K562 (cell line): ENCODE results near the gene PRSS22. TPM values are rescaled to one million over a fixed set of nuclear protein-coding genes. Genes with fewer than 3 reads are reported as not detected.
A peak's percentile ranks its signal among the peaks of the same experiment; 100 is the strongest.
"Not testable (repeated sequence)": the region's sequence is repeated elsewhere in the genome, so short reads cannot be mapped to it uniquely, and the experiment has no call there.

Experiments used
- ARID1B ChIP-seq: fragments of 450-650 bp; IDR thresholded peaks from 2 replicates; pipeline ENCODE4 v1.6.1; 2016; ENCODE audit warnings: antibody characterized with exemption, mild to moderate bottlenecking, inconsistent platforms
- MTA3 ChIP-seq: fragments of 450-650 bp; formaldehyde crosslinking; IDR thresholded peaks from 2 replicates; pipeline ENCODE4 v1.6.1; 2017; ENCODE audit warnings: mild to moderate bottlenecking, borderline replicate concordance
- RAD21 ChIP-seq, 2 experiments: fragments of 250-450 bp in 1 of 2; fragments of 450-650 bp in 1 of 2; sonication (Bioruptor Pico) in 1 of 2; formaldehyde crosslinking in 1 of 2; IDR thresholded peaks in 1 of 2; conservative IDR thresholded peaks in 1 of 2; 2 replicates each; pipeline versions ENCODE4 v1.4.0 to v1.8.0; 2020 to 2022; ENCODE audit warnings: mild to moderate bottlenecking in 2 of 2, moderate library complexity in 1 of 2
- SMAD4 ChIP-seq: fragments of 250-450 bp; sonication (Bioruptor Pico); conservative IDR thresholded peaks from 2 replicates; pipeline ENCODE4 v1.8.0; 2021; ENCODE audit warnings: inconsistent platforms, mild to moderate bottlenecking, moderate library complexity
- polyA plus RNA-seq, 8 experiments: library from polyadenylated mRNA; depleted of rRNA in 4 of 8; stranded (reverse) in 5 of 8; unstranded in 3 of 8; fragments of >200 nt; fragmentation: Nextera tagmentation in 2 of 8; fragmentation: Illumina TruSeq in 1 of 8; extraction: Ambion mirVana in 2 of 8; extraction: Trizol in 1 of 8; gene quantifications; 2 replicates each; pipeline versions ENCODE4 v1.2.1 to v1.2.3, GENCODE V29; 2011 to 2014; ENCODE audit warnings: inconsistent platforms in 1 of 8, missing spikeins in 1 of 8
- total RNA-seq, 7 experiments: library from RNA; depleted of rRNA in 6 of 7; stranded (reverse); fragments of >200 nt in 6 of 7; fragmentation: Illumina TruSeq in 2 of 7; extraction: Trizol in 2 of 7; gene quantifications; 2 replicates each; pipeline versions ENCODE4 v1.2.1 to v1.2.3, GENCODE V29; 2011 to 2021; ENCODE audit warnings: low replicate concordance in 1 of 7
- TF ChIP-seq, protein P1 (sequence below), 2 experiments: fragments of 450-650 bp; IDR thresholded peaks; 2 replicates each; pipeline ENCODE4 v1.6.1; 2018; ENCODE audit warnings: mild to moderate bottlenecking in 2 of 2, low read depth in 1 of 2; ENCODE audit not compliant: partially characterized antibody in 2 of 2
- TF ChIP-seq, protein P2 (sequence below): fragments of 450-650 bp; IDR thresholded peaks from 2 replicates; pipeline ENCODE4 v1.6.1; 2018; ENCODE audit not compliant: partially characterized antibody
- TF ChIP-seq, protein P3 (sequence below), 2 experiments: fragments of 450-650 bp in 1 of 2; sonication (generic) in 1 of 2; formaldehyde crosslinking in 1 of 2; IDR thresholded peaks in 1 of 2; conservative IDR thresholded peaks in 1 of 2; 2 replicates each; pipeline versions ENCODE4 v1.6.1 to v1.8.1; 2016 to 2023; ENCODE audit warnings: mild to moderate bottlenecking in 2 of 2, moderate library complexity in 2 of 2, inconsistent platforms in 1 of 2, missing genetic modification reagents in 1 of 2
- TF ChIP-seq, protein P4 (sequence below), 2 experiments: fragments of 450-650 bp; conservative IDR thresholded peaks; 2 replicates each; pipeline ENCODE4 v1.6.1; 2017; ENCODE audit warnings: mild to moderate bottlenecking in 2 of 2, moderate library complexity in 2 of 2

The PRSS22 gene
- total and polyA plus RNA-seq, 9 of the 15 experiments (the other 6 are each of a cell fraction or from before 2014, with no cell fraction given) = 0.13 to 0.42 TPM; not detected in 7

DNA sequence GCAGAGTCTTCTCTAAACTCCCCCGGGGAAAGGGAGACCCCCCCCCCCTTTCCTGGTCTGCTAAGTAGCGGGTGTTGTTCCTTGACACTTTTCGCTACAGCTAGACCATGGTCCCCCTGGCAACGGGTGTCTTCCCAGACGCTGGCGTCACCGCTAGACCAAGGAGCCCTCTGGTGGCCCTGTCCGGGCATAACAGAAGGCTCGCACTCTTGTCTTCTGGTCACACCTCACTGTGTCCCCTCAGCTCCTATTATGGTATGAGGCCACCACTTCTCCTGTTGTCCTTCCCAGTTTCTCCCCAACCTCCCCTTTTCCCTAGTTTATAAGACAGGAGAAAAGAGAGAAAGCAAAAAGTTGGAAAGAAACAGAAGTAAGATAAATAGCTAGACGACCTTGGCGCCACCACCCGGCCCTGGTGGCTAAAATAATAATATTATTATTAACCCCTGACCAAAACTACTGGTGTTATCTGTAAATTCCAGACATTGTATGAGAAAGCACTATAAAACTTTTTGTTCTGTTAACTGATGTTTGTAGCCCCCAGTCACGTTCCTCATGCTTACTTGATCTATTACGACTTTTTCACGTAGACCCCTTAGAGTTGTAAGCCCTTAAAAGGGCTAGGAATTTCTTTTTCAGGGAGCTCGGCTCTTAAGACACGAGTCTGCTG is 49.2 kb upstream of the PRSS22 start (continued):
- TF ChIP-seq, protein P1, sequence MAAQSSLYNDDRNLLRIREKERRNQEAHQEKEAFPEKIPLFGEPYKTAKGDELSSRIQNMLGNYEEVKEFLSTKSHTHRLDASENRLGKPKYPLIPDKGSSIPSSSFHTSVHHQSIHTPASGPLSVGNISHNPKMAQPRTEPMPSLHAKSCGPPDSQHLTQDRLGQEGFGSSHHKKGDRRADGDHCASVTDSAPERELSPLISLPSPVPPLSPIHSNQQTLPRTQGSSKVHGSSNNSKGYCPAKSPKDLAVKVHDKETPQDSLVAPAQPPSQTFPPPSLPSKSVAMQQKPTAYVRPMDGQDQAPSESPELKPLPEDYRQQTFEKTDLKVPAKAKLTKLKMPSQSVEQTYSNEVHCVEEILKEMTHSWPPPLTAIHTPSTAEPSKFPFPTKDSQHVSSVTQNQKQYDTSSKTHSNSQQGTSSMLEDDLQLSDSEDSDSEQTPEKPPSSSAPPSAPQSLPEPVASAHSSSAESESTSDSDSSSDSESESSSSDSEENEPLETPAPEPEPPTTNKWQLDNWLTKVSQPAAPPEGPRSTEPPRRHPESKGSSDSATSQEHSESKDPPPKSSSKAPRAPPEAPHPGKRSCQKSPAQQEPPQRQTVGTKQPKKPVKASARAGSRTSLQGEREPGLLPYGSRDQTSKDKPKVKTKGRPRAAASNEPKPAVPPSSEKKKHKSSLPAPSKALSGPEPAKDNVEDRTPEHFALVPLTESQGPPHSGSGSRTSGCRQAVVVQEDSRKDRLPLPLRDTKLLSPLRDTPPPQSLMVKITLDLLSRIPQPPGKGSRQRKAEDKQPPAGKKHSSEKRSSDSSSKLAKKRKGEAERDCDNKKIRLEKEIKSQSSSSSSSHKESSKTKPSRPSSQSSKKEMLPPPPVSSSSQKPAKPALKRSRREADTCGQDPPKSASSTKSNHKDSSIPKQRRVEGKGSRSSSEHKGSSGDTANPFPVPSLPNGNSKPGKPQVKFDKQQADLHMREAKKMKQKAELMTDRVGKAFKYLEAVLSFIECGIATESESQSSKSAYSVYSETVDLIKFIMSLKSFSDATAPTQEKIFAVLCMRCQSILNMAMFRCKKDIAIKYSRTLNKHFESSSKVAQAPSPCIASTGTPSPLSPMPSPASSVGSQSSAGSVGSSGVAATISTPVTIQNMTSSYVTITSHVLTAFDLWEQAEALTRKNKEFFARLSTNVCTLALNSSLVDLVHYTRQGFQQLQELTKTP (IDR thresholded peaks at IDR 0.05; ENCODE audit: low read depth in 1 of 2, partially characterized antibody in 2 of 2) = peak in 1 of 2 experiments; percentile 49
- TF ChIP-seq ARID1B (0 out of 2 replicates have a peak, but pooled peaks have one; percentile 11), RAD21 (CRISPR knock-in tag; conservative IDR thresholded peaks at IDR 0.05 in 1 of 2, IDR thresholded peaks at IDR 0.05 in 1 of 2) (peak; percentile 55 to 63), MTA3 (peak; percentile 28; the same call in 1 of the 2 replicates), SMAD4 (CRISPR knock-in tag) (peak; percentile 71)
- TF ChIP-seq, protein P2, sequence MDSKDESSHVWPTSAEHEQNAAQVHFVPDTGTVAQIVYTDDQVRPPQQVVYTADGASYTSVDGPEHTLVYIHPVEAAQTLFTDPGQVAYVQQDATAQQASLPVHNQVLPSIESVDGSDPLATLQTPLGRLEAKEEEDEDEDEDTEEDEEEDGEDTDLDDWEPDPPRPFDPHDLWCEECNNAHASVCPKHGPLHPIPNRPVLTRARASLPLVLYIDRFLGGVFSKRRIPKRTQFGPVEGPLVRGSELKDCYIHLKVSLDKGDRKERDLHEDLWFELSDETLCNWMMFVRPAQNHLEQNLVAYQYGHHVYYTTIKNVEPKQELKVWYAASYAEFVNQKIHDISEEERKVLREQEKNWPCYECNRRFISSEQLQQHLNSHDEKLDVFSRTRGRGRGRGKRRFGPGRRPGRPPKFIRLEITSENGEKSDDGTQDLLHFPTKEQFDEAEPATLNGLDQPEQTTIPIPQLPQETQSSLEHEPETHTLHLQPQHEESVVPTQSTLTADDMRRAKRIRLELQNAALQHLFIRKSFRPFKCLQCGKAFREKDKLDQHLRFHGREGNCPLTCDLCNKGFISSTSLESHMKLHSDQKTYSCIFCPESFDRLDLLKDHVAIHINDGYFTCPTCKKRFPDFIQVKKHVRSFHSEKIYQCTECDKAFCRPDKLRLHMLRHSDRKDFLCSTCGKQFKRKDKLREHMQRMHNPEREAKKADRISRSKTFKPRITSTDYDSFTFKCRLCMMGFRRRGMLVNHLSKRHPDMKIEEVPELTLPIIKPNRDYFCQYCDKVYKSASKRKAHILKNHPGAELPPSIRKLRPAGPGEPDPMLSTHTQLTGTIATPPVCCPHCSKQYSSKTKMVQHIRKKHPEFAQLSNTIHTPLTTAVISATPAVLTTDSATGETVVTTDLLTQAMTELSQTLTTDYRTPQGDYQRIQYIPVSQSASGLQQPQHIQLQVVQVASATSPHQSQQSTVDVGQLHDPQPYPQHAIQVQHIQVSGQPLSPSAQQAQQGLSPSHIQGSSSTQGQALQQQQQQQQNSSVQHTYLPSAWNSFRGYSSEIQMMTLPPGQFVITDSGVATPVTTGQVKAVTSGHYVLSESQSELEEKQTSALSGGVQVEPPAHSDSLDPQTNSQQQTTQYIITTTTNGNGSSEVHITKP = peak; percentile 20
- TF ChIP-seq, protein P3, sequence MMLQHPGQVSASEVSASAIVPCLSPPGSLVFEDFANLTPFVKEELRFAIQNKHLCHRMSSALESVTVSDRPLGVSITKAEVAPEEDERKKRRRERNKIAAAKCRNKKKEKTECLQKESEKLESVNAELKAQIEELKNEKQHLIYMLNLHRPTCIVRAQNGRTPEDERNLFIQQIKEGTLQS (IDR thresholded peaks at IDR 0.05) = peak; percentile 86
- TF ChIP-seq, protein P3 (CRISPR knock-in tag; conservative IDR thresholded peaks at IDR 0.05) = not testable (repeated sequence)
- TF ChIP-seq, protein P4, sequence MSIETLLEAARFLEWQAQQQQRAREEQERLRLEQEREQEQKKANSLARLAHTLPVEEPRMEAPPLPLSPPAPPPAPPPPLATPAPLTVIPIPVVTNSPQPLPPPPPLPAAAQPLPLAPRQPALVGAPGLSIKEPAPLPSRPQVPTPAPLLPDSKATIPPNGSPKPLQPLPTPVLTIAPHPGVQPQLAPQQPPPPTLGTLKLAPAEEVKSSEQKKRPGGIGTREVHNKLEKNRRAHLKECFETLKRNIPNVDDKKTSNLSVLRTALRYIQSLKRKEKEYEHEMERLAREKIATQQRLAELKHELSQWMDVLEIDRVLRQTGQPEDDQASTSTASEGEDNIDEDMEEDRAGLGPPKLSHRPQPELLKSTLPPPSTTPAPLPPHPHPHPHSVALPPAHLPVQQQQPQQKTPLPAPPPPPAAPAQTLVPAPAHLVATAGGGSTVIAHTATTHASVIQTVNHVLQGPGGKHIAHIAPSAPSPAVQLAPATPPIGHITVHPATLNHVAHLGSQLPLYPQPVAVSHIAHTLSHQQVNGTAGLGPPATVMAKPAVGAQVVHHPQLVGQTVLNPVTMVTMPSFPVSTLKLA (conservative IDR thresholded peaks at IDR 0.05) = peak in 1 of 2 experiments; percentile 35; a peak in 1 of 4 replicates
